NCI-H2227 (cell line): Measurements from ENCODE around the gene SLC9C2.
"Not testable (repeated sequence)": the region's sequence is repeated elsewhere in the genome, so short reads cannot be mapped to it uniquely, and the experiment has no call there.

Experiments used
- DNase-seq: peaks from one replicate; lab custom pipeline; 2025; ENCODE audit not compliant: unreplicated experiment; lab: John Stamatoyannopoulos, UW

SLC9C2 gene

DNA sequence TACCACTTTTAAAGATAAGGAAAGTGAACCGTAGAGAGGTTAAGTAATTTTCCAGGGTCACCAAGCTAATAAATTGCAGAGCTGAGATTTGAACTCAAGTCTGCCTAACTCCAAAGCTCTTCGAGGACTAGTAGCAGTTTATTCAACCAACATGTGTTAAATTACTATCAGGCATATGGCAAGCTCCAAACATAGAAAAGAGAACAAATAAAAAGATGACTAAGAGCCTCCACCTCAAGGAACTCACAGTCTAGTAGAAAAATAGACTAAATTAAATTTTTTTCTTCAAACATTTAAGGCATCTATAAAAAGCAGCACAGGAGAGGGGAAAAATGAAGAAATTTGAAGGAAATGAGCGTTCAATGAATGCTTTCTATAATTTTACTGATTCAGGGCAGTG is 22.2 kb downstream of the SLC9C2 start:
- no peak for DNase-seq

DNA sequence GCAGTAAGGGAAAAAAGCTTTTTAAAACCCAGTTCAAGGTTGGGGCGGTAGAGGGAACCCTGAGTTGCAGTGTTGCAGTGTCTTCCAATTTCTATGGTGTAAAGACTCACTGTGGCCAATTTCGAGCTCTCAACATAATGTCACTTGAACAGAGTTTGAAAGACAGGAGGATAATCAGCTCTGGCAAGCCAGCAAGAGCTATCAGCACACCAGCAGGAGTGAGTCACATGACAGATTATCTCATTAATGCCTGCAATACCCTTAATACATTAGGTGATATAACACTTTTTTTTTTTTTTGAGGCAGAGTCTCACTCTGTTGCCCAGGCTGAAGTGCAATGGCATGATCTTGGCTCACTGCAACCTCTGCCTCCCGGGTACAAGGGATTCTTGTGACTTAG is 22.8 kb downstream of the SLC9C2 start:
- no peak for DNase-seq

GRCh38 chr1:173573596-173573995 is 29.3 kb downstream of the SLC9C2 start:
- no peak for DNase-seq

- DNase-seq: no peak
Measured at GRCh38 chr1:173572201-173572873, 30.5 kb downstream of the SLC9C2 start.

- DNase-seq: no peak
Measured at GRCh38 chr1:173570370-173571007, 32.4 kb downstream of the SLC9C2 start.

- DNase-seq: no peak
Measured at GRCh38 chr1:173568483-173568882, 34.4 kb downstream of the SLC9C2 start.

- DNase-seq: not testable (repeated sequence)
Measured at GRCh38 chr1:173563846-173564245, 39.0 kb downstream of the SLC9C2 start.

GRCh38 chr1:173562813-173563212 is 40.1 kb downstream of the SLC9C2 start:
- no peak for DNase-seq

DNA sequence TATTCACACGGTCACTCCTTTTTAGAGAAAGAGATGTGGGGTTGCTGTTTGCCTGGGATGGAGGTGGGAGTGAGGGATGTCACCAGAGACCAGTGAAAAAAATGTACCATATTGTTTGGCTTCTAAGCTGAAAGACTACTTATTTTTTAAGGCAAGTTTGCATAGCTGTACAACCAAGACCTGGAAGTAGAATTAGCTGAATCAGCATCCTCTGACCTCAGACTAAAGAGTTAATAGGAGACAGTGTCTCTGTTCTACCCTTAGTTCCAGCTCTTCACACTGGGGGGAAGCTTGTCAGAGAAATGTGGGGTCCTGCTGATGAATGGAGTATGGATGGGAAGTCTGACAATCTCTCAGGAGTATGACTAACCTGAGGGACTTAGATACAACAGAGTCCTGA is 41.6 kb downstream of the SLC9C2 start:
- DNase-seq: no peak

GRCh38 chr1:173560285-173560880 is 42.5 kb downstream of the SLC9C2 start:
- no peak for DNase-seq

DNA sequence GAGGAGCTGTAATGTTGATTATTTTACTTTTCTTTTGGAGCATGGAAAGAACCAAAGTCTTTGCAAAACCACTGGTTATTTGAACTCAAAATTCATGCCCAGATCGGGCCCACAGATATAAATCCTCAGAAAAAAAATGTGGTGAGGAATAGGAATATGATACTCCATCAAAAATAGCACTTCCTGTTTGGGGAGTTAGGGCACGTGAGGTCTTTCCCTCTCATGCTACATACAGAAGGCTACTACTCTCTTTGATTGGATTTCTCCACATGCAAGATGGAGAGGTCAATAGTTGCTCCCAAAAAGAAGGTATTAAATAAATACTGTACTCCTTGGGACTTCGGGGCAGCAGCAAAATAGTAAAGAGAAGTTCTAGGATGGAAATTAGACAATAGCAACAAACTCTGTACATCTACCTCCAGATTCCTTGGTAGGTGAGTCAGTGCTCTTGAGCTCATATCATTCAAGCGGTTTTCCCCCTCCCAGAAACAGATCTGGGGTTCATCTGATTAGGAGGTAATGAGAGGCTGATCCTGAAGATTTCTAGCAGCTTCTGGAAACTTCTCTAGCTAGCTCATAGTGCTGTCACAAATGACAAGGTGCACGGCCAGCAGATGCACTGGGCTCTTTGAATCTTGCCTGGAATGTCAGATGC is 47.1 kb downstream of the SLC9C2 start:
- DNase-seq: no peak

- no peak for DNase-seq
Measured at GRCh38 chr1:173554541-173555250, 48.2 kb downstream of the SLC9C2 start.

DNA sequence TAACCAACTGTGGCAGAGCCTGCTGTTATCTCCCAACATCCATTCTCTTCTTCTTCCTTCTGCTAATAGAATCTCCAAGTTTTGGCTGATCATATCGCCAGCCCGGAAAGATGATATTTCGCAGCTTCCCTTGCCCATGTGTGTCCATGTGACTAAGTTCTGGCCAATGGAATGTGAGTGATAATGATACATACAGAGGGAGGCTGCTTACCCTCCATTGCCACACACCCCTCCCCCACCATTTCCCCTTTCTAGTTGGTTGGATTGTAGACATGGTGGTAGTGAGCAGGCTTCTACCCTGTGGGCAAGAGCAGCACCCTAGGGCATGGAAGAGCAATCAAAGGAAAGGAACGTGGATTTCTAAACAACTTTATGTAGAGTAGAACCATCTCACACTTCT is 48.8 kb downstream of the SLC9C2 start:
- DNase-seq: no peak

DNA sequence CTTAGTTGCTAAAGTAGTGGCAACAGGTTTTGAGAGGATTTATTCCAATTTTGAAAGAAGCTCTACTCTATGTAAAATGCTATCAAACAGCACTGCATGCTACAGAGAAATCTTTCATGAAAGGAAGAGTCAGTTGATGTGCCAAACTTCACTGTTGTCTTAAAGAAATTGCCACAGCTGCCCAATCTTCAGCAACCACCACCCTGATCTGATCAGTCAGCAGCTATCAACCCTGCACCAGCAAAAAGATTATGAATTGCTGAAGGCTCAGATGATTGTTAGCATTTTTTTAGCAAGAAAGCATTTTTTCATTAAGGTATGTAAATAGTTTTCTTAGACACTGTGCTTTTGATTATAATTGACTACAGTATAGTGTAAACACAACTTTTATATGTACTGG is 49.6 kb downstream of the SLC9C2 start:
- DNase-seq: no peak

GRCh38 chr1:173551699-173552098 is 51.2 kb downstream of the SLC9C2 start:
- no peak for DNase-seq

GRCh38 chr1:173549813-173550212 is 53.1 kb downstream of the SLC9C2 start:
- DNase-seq: no peak

GRCh38 chr1:173545688-173546087 is 57.2 kb downstream of the SLC9C2 start:
- no peak for DNase-seq

GRCh38 chr1:173536223-173536622 is 66.6 kb downstream of the SLC9C2 start:
- no peak for DNase-seq

DNA sequence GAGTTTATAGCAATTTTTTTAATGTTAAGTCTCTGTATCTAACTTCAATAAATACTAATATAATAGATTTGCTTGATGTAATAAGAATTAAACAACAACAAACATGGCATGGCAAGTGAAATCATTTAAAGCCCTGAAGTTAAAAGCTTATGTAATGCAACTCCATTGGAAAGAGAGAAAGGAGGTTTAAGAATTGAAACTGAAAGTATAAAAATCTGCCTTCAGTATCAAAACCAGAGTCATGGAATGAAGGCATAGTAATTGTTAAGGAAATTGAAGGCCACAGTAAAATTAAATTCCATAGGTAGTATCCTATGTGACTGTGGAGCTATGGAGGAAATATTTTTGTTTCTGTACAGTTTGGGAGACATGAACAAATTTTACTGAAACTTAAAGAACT is 70.6 kb downstream of the SLC9C2 start:
- DNase-seq: no peak

DNA sequence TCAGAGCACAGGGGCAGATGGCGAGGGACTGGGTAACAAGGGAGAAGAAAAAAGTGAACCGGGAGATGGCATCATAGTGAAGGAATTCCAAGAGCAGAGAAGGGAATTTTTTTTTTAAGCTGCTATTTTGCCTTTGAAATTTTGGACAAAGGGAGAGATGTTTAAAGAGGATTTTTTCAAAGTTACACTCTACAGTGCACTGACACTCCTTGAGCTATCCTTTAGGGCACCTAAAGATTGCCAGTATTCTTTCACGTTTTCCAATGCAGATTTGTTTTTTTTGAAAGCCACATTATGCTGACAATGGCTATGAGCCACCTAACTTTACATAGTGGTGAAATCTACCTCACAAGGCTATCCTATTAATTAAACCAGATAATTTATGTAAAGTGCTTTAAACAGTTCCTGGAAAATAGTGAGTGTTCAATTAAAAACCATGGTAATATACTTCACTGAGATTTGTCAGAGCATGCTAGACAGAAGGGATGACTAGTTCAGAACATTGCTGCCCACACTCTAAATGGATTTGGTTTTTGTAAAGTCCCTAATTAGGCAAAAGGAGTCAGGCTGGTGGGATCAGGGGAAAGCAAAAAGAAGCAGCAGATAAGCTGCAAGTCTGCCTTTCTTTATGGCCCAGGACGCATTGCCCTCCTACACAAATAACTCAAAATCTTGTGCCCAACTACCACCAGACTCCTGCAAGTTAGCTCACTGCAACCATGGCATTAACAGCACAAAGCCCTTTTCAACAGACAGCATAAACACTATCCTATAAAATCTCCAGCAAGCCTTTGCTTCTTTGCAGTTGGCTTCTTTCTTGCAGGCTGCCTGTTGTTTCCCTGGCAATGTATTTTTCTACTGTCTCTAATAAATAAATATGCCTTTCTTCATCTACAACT is 71.8 kb downstream of the SLC9C2 start:
- DNase-seq: no peak
